ENCODE measurements around the gene FRMD1.

DNA sequence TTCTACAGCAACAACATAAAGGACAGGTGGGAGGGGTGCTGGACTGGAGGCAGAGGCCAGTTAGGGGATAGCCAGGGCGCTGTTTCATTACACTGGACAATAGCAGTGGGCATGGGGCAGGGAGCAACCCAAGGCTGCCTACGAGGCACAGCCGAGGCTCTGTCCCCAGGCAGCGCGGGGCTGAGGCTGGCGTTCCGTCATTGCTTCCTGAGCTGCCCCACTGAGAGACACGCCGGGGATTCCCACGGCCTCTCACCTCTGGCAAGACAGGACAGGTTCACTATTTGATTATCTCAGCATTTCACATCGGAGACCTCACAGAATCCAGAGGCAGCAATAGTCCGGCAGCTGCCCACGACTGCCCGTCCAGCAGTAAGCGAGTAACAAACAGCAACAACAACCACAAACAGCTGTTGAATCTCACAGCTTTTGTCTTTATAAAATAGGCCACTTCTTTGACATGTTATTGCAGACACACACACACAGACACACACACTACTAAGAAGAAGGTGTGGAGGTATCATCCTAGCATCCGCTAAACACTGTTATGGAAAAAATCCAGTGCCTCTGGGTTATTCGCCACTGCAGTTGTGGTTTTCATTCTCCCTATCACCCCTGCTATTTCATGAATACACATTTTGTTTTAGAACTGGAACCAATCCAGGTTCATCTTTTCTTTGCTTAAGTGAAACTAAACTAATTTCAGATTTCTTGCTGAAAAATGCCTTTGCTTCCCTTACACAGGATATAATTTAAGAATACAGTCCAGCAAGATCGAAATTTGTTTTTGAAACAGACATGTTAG, 62.1 kb downstream of the FRMD1 start:
- no peak for TF ChIP-seq POLR2AphosphoS5 (IDR thresholded peaks at IDR 0.05)
- TF ChIP-seq, protein P1, sequence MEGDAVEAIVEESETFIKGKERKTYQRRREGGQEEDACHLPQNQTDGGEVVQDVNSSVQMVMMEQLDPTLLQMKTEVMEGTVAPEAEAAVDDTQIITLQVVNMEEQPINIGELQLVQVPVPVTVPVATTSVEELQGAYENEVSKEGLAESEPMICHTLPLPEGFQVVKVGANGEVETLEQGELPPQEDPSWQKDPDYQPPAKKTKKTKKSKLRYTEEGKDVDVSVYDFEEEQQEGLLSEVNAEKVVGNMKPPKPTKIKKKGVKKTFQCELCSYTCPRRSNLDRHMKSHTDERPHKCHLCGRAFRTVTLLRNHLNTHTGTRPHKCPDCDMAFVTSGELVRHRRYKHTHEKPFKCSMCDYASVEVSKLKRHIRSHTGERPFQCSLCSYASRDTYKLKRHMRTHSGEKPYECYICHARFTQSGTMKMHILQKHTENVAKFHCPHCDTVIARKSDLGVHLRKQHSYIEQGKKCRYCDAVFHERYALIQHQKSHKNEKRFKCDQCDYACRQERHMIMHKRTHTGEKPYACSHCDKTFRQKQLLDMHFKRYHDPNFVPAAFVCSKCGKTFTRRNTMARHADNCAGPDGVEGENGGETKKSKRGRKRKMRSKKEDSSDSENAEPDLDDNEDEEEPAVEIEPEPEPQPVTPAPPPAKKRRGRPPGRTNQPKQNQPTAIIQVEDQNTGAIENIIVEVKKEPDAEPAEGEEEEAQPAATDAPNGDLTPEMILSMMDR (IDR thresholded peaks at IDR 0.05) = no peak
- no peak for TF ChIP-seq POLR2A (IDR thresholded peaks at IDR 0.05)
